GM10847 (cell line): ENCODE measurements around the gene EML3.

Experiments used
- POLR2A ChIP-seq: IDR thresholded peaks from 2 replicates; pipeline ENCODE4 v1.6.1; 2011; ENCODE audit not compliant: insufficient read length; ENCODE audit errors: extremely low read depth

Gene EML3

DNA sequence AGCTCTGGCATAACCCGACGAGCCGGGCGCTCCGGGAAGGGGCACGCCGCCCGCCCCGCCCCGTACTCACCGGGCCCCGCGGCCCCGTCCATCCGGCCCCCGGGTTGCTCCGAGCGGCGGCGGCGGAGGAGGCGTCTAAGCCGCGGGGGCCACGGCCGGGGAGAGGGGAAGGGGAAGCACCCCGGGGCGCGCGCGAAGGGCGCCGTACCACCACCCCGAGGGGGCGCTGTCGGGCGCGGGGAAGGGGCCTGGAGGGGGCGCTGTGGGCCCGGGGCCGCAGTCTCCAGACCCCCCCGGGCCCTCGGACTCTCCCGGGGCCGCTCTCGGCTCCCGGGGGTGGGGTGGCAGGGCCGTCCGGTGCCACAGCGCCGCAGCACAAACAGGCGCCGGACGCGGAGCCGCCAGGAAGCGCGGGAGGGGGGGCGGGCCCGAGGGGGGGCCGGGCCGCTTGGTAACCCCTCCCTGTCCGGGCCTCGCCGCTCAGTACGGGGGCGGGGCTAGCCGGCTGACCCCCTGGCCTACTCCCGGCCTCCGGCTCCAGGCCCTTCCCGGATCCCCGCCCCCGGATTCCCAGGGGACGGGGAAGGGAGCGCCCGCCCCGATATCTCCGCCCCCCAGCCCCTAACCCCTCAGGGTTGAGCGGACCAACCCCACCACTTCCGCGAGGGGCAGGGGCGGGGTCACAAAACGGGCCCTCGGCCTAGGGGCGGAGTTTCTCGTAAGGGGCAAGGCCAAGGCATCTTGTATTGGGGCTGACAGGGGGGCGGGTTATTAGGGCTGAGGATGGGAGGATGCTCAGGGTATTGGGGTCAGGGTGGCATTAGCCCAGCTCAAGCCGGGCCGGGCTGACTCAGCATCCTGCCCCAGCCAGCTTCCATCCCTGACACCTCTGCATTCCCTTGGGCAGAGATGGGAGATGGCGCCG lies at the start of gene EML3, which contains the start of gene ROM1:
EML3 (minus strand) TSS at position 410 of the 925 bp plus-strand sequence; CDS start at position 92, 318 bp downstream.
ROM1 (plus strand) TSS at position 892 of the 925 bp plus-strand sequence; CDS start at position 917, 25 bp downstream.
- TF ChIP-seq POLR2A: no peak

- TF ChIP-seq POLR2A: no peak
Measured at GRCh38 chr11:62656796-62657429, 44.3 kb upstream of the EML3 start.

DNA sequence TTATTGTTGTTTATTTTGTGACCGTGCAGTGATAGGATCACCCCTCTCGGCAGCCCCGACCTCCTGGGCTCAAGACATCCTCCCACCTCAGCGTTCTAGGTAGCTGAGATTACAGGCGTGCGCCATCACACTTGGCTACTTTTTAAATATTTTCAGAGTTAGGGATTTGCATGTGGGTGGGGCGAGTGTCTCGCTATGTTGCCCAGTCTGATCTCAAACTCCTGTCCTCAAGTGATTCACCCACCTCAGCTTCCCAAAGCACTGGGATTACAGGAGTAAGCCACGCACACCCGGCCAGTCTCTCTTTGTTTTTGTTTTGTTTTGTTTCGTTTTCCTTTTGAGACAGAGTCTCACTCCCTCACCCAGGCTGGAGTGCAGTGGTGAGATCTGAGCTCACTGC lies 41.7 kb upstream of the EML3 start:
- no peak for TF ChIP-seq POLR2A

DNA sequence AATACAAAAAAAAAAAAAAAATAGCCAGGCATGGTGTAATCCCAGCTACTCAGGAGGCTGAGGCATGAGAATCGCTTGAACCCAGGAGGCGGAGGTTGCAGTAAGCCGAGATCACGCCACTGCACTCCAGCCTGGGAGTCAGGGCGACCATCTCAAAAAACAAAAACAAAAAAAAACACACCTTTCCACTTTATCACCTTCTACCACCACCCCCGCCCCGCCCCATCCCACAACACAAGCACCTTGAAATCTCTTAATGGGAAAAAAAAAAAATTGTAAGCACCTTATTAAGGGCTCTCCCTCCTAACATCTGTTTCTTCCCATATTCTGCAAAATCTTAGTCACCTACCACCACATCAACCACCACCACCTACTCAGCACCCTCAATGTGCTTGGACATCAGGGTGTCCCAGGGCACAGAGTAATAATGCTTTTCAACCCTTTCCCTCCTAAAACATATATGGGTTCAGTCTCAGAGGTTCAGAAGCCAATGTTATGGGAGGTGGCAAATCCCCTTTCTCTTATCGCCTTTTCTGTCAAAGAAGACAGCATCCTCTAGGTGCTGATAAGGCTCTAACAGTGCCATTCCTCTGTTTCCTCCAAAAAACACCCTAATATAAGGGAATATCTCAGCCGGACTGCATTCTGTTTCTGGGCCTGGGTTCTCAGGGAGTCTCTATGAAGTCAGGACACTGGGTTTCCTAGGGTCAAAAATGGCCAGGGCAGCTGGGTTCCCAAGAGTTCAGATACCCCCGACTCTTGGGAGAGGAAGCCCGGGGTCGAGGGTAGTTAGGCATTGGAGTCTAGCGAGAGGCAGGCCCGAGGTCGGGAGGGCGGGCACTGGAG lies 39.8 kb upstream of the EML3 start:
- TF ChIP-seq POLR2A: no peak

- TF ChIP-seq POLR2A: no peak
Measured at GRCh38 chr11:62649486-62649885, 36.9 kb upstream of the EML3 start.

GRCh38 chr11:62648967-62649364 lies 36.4 kb upstream of the EML3 start:
- TF ChIP-seq POLR2A: no peak

- TF ChIP-seq POLR2A: no peak
Measured at GRCh38 chr11:62648185-62648966, 35.8 kb upstream of the EML3 start.

- no peak for TF ChIP-seq POLR2A
Measured at GRCh38 chr11:62647609-62648005, 35.0 kb upstream of the EML3 start.

DNA sequence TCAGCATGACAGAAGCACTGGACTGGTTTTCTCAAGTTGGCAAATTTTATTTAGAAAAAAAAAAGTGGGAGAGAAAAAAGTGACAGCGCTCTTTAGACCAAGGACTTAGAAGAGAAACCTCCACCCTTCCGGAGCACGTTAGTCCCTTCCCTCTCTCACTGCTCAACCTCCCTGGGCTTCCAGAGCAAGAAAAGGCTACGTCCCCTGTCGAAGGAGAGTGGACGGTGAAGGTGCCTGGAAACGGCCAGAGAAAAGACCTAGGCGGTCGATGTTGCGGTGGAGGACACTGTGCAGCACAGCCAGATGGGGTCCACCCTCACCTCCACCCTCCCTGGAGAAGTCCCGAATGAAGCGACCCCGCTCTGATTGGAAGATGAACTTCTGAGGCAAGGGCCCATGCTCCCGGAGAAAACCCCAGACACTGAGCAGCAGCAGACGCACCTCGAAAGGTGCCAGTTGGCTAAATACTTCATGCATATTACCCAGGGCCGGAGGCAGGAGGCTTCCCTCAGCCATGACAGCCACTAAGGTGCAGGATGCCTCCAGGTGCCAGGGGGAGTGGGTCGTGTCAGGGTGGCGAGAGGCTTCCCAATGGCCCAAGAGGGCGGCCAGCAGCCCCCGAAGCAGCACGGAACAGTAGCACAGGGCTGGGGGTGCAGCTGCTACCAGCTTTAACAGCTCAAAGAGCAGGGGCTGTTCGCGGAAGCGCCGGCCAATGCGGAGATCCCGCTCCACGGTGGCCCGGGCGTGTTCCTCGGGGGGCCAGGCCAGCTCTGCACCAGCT lies 34.4 kb upstream of the EML3 start:
- no peak for TF ChIP-seq POLR2A

DNA sequence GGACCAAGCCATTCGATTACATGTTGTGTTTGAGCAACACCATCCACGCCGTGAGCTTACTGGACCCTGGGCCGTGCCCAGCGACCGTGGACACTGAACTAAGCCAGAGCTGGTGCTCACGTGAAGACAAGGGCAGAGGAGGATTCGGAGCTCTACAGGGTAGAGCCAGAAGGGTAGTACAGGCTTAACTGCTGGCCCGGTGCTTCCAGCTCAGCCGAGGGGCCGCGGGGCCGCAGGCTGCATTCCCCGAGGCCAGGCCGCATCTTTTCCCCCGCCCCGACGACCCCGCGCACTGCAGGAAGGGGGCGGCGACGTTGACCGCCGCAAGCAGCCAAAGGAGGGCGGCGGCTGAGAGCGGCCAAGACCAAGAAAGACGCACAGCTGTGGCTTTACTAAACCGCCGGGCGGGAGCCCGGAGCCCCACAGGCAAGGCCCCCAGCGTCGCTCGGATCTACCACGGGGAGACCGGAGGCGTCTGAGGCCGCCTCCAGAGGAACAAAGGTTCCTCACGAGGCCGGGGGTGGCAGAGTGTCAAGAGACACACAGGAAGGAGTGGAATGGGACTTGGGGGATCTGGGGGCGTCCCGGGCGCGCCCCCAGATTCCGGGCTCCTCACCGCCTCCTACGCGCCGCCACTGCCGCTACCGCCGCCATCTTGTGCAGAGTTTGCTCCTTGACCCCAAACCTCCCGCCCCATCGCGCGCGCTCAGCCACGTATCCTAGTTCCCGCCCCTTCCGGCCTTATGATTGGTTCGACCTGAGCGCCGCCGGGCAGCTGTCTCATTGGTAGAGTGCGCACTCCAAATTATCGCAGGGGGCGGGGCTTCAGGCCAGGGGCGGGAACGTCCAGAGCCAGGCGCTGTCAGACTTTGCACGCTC lies 33.6 kb upstream of the EML3 start, which contains the start of gene GANAB:
GANAB (minus strand) TSS at position 668 of the 879 bp plus-strand sequence; CDS start at position 654, 14 bp downstream.
- TF ChIP-seq POLR2A: peak; percentile 92

- no peak for TF ChIP-seq POLR2A
Measured at GRCh38 chr11:62645671-62645945, 33.0 kb upstream of the EML3 start.

- no peak for TF ChIP-seq POLR2A
Measured at GRCh38 chr11:62644220-62644619, 31.6 kb upstream of the EML3 start.

DNA sequence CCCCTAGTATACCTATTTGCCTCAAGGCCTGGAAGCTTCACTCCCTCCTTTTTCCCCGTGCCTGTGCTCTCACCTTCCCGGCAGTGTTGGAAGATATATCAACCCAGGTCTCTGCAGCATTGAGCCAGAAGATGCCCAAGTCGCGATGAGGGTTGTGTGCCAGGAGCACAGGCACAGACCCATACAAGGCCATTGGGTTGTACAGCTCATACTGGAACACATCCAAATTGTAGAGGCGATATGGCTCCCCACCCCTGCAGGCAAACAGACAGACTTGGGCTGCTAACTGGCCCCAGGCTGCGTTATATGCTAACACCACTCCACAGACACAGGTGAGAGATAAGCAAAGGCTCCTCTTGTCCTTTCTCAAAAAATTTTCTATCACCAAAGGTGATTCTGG lies 19.9 kb upstream of the EML3 start:
- TF ChIP-seq POLR2A: no peak
